ENCODE measurements around the gene SLC13A4.

DNA sequence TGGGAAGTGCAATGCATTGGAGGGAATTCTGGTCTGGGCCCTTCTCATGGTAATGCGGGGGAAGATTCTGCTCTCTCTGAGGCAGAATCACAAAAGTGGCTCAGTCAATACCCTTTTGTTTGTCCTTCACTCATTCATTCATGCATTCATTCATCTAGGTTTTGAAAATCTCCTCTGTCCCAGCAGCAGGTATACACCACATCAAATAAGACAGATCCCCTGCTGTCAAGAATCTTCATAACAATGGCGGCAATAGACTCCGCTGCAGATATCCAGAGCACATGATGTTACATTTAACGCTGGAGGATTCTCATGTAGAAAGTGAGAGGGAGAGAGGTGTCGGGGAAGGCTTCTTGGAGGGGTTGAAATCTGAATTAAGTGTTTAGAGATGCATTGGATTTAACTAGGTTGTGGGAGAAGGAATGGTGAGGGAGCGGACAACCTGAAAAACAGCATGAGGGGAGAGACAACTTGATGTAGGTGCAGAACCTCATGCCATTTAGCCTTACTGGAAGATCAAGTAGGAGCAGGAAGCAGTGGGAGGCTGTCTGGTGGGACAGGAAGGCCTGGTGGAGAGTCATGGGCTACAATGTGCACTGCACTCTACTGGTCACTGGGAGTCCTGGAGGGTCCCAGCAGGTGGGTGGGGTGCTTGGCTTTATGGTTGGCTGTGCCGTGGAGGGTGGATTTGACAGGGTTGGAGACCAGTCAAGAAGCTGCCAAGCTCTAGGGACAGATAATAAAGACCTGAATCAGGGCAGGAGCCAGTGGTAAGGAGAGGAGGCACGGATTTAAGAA is 25.8 kb upstream of the SLC13A4 start:
- TF ChIP-seq, protein P1, sequence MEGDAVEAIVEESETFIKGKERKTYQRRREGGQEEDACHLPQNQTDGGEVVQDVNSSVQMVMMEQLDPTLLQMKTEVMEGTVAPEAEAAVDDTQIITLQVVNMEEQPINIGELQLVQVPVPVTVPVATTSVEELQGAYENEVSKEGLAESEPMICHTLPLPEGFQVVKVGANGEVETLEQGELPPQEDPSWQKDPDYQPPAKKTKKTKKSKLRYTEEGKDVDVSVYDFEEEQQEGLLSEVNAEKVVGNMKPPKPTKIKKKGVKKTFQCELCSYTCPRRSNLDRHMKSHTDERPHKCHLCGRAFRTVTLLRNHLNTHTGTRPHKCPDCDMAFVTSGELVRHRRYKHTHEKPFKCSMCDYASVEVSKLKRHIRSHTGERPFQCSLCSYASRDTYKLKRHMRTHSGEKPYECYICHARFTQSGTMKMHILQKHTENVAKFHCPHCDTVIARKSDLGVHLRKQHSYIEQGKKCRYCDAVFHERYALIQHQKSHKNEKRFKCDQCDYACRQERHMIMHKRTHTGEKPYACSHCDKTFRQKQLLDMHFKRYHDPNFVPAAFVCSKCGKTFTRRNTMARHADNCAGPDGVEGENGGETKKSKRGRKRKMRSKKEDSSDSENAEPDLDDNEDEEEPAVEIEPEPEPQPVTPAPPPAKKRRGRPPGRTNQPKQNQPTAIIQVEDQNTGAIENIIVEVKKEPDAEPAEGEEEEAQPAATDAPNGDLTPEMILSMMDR (IDR thresholded peaks at IDR 0.05; ENCODE audit: borderline replicate concordance, extremely low read depth, low read length, poor library complexity, severe bottlenecking), result no peak
- no peak for TF ChIP-seq EZH2 (IDR thresholded peaks at IDR 0.05; ENCODE audit: borderline replicate concordance, low read depth, low read length, severe bottlenecking)

All from DND-41 (cell line).